GM13976 (cell line): Measurements from ENCODE around the gene ESPN.

Source experiments
- DNase-seq: peaks from one replicate; pipeline ENCODE4 v3.0.0; 2012; ENCODE audit warnings: low spot score
- CTCF ChIP-seq: IDR thresholded peaks from 2 replicates; pipeline ENCODE4 v1.5.1; 2012; ENCODE audit warnings: borderline replicate concordance, mild to moderate bottlenecking; ENCODE audit not compliant: insufficient read depth; ENCODE audit errors: extremely low read depth, missing control alignments, control extremely low read depth
- in situ Hi-C: fragments of 300-500 bp; cut with MboI; formaldehyde crosslinking; loops from one replicate; pipeline ENCODE4 v1.12.0; 2022; ENCODE audit warnings: low sequenced_read_pairs, mixed read lengths, inconsistent platforms; ENCODE audit not compliant: unreplicated experiment

Gene ESPN

GRCh38 chr1:6460301-6461050, 35.9 kb downstream of the ESPN start:
- peak; percentile 83 for DNase-seq
- no peak for TF ChIP-seq CTCF
- in situ Hi-C loops: no loop called here

GRCh38 chr1:6461051-6461530, 36.5 kb downstream of the ESPN start:
- DNase-seq: no peak
- in situ Hi-C loops: no loop called here
- no peak for TF ChIP-seq CTCF

GRCh38 chr1:6461538-6462411, 37.2 kb downstream of the ESPN start:
- in situ Hi-C loops: no loop called here
- TF ChIP-seq CTCF: no peak
- DNase-seq: no peak

- in situ Hi-C loops: no loop called here
- DNase-seq: no peak
- TF ChIP-seq CTCF: no peak
Observed at GRCh38 chr1:6462412-6463119, 38.0 kb downstream of the ESPN start.

- in situ Hi-C loops: no loop called here
- no peak for DNase-seq
- TF ChIP-seq CTCF: no peak
Observed at GRCh38 chr1:6463120-6463412, 38.5 kb downstream of the ESPN start.

GRCh38 chr1:6464514-6464836, 39.9 kb downstream of the ESPN start:
- in situ Hi-C loops: no loop called here
- DNase-seq: no peak
- no peak for TF ChIP-seq CTCF
